ENCODE measurements around the gene OTUD4.
"Not testable (repeated sequence)": the region's sequence is repeated elsewhere in the genome, so short reads cannot be mapped to it uniquely, and the experiment has no call there.

The OTUD4 gene, protein sequence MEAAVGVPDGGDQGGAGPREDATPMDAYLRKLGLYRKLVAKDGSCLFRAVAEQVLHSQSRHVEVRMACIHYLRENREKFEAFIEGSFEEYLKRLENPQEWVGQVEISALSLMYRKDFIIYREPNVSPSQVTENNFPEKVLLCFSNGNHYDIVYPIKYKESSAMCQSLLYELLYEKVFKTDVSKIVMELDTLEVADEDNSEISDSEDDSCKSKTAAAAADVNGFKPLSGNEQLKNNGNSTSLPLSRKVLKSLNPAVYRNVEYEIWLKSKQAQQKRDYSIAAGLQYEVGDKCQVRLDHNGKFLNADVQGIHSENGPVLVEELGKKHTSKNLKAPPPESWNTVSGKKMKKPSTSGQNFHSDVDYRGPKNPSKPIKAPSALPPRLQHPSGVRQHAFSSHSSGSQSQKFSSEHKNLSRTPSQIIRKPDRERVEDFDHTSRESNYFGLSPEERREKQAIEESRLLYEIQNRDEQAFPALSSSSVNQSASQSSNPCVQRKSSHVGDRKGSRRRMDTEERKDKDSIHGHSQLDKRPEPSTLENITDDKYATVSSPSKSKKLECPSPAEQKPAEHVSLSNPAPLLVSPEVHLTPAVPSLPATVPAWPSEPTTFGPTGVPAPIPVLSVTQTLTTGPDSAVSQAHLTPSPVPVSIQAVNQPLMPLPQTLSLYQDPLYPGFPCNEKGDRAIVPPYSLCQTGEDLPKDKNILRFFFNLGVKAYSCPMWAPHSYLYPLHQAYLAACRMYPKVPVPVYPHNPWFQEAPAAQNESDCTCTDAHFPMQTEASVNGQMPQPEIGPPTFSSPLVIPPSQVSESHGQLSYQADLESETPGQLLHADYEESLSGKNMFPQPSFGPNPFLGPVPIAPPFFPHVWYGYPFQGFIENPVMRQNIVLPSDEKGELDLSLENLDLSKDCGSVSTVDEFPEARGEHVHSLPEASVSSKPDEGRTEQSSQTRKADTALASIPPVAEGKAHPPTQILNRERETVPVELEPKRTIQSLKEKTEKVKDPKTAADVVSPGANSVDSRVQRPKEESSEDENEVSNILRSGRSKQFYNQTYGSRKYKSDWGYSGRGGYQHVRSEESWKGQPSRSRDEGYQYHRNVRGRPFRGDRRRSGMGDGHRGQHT

DNA sequence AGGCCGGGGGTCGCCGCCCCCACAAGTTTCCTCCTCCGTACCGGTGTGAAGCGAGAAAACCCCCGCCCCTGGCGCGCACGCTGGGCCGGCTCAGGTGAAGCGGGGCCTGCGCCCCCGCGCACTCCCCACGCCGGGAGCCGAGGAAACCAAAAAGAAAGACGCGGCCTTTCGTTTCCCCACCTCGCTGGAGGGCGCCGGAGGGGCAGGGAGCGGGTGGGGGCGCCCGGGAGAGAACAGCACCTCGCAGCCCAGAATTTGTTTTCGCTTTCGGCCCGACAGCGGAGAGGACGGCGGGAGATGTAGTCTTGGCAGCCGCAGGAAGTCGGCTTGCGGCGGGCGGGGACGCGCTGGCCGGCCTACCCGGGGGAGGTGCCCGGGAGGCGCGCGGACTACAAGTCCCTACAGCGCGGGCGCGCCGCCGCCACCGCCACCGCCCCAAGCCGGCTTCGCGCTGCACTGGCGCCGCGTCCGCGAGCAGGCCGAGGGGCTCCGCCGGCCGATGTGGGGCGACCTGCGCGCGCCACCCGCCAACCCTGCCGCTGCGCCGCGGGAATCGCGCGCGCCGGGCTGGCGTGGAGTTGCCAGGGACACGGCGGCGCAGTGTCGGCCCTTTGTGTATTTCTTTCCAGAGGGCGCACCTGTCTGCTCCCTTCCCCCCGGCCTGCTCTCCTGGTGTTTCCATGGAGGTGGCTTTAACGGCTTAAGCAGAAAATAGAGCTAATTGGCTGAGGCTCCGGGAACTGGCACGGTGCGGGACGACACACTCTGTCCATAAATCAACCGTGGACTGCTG lies at the start of gene OTUD4:
Gene OTUD4, minus strand, starts transcription at position 292 of the 793 bp plus-strand sequence. CDS start 616 bp downstream, outside the sequence.
- DNase-seq = peak; percentile 88

DNA sequence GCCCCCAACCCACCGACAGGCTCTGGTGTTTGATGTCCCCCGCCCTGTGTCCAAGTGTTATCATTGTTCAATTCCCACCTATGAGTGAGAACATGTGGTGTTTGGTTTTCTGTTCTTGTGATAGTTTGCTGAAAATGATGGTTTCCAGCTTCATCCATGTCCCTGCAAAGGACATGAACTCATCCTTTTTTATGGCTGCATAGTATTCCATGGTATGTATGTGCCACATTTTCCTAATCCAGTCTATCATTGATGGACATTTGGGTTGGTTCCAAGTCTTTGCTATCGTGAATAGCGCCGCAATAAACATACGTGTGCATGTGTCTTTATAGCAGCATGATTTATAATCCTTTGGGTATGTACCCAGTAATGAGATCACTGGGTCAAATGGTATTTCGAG lies 42.8 kb upstream of the OTUD4 start:
- DNase-seq = not testable (repeated sequence)

DNA sequence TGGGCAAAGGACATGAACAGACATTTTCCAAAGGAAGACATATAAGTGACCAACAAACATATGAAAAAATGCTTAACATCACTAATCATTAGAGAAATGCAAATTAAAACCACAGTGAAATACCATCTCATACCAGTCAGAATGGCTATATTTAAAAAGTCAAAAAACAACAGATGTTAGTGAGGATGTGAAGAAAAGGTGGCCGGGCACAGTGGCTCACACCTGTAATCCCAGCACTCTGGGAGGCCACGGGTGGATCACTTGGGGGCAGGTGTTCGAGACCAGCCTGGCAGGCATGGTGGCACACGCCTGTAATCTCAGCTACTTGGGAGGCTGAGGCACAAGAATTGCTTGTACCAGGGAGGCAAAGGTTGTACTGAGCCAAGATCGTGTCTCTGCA lies 41.1 kb upstream of the OTUD4 start:
- DNase-seq = not testable (repeated sequence)

DNA sequence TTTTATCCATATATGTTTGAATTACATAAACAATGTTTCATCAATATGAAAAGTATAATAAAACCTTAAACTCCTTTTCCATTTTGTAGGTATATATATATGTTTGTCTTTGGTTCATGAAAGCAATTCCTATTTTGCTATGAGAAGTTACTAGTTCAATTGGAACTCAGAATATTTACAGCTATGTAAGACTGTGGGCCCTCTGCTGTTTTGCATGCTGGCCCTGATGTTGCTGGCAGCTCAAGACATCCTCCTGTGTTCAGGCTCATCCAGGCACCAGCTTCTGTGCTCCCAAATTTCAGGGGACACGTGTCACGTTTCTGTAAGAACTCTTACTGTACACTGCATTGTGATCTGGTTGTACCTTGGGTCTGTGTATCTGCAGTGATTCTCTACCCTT lies 38.7 kb upstream of the OTUD4 start:
- DNase-seq = no peak

DNA sequence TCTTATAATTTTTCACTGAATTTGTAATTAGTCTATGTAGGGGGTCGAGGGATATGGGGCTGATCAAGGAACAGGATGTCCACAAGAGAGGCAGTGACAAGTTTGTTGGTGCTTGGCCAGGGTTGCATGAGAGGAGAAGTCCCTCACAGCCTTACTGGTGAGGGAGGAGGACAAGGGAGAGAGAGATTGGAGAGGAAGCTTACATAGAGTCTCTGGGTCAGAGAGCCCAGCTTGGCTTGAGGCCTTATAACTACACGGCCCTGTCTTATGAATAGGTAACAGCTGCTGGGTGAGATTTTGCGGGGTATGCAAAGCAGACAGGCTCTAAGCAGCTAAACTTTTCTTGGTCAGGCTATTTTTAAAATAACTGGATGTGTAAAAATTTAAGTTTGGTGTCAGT lies 37.9 kb upstream of the OTUD4 start:
- no peak for DNase-seq

DNA sequence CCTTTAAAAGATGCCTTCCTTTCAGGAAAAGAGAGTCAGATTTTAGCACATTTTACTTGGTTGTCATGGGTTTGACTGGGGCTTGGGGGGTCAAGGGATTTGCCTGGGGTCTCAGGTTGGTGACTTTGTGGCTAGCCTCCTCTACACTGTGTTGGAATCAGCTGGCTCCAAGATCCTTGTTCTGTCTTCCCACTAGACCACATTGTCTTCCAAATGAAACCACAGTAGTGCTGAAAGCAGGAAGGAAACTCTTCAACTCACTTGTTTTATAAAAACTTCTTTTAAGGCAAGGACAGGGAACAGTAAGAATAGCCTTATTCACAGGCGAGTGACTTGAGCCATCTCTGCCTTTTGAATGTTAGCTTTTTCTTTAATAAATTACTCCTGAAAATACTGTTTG lies 37.0 kb upstream of the OTUD4 start:
- no peak for DNase-seq

DNA sequence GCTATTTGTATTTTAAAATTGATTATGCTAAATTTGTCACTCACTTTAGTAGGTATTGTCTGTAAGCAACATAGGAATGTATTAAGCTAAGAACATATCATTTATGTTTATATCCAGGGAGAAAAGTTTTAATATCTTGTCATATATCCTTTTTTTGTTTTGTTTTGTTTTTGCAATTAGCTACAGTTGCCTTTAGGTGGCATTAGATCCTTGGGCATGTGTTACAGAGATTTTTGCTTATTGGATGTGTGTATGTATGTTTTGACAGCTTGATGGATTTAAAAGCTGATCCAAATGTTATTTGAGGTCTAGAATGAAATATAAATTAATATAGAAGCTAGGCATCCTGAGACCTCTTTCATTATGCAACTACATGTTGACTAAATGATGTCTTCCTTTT lies 36.1 kb upstream of the OTUD4 start:
- no peak for DNase-seq

DNA sequence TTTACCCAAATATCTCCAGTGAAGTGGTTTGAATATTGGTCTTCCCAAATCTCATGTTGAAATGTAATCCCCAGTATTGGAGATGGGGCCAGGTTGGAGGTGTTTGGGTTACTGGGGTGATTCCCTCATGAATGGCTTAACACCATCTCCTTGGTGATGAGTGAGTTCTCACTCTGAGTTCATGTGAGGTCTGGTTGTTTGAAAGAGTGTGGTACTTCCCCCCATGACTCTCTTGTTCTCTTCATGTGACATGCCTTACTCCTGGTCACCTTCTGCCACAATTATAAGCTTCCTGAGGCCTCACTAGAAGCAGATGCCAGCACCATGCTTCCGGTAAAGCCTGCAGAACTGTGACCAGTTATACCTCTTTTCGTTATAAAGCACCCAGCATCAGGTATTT lies 32.9 kb upstream of the OTUD4 start:
- DNase-seq = no peak

DNA sequence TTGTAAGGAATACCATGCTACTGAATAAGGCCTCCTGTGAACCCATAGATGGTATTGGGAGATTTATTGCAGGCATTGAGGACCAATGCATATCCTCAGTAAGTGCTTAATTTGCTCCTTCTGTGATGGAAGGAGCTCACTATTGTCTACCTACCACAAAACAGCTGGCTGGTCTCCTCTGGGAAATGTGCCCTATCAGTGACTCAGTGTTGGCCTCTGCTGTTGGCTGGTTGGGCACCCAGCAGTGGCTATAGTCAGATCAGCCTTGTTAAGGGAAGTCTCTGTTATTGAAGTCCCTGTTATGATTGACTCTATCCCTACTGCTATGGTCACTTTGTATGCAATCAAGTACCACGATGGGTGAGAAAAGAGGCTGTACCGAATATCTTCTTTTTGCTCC lies 27.5 kb upstream of the OTUD4 start:
- DNase-seq = no peak

DNA sequence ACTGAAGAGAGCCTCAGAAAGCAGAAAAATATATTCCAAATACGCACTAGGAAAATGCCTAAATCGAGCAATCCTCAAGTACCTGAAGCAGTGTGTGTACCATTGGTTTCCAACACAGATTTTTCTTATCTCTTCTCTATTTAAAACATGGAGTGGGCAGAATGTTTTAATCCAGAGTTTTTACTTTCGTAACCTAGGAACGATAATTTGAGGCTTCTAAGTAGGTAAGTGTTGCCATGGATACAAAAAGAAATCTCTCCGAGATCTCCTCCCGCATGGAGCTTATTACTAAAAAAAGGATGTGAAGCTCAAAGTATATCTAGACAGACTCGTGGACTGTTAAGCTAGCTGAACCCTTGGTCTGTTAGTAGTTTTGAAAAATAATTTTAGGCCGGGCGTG lies 23.0 kb upstream of the OTUD4 start:
- DNase-seq = no peak

DNA sequence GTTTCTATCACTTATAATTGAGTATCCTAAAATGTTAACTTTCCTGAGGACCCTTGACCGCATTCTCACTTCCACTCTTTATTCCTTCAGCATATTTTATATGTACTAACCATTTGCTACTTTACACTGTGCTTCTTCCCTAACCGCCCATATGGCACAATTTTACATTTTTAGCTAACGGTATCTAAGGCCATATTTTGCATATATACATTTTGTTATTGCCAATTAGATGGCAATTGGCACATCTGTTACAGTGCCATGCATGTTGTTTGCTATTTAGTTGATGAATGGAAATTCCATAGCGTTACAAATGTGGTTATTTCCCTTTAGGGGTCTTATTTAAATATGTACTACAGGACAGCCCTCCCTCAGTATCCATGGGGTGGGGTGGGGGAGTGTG lies 20.0 kb upstream of the OTUD4 start:
- no peak for DNase-seq

DNA sequence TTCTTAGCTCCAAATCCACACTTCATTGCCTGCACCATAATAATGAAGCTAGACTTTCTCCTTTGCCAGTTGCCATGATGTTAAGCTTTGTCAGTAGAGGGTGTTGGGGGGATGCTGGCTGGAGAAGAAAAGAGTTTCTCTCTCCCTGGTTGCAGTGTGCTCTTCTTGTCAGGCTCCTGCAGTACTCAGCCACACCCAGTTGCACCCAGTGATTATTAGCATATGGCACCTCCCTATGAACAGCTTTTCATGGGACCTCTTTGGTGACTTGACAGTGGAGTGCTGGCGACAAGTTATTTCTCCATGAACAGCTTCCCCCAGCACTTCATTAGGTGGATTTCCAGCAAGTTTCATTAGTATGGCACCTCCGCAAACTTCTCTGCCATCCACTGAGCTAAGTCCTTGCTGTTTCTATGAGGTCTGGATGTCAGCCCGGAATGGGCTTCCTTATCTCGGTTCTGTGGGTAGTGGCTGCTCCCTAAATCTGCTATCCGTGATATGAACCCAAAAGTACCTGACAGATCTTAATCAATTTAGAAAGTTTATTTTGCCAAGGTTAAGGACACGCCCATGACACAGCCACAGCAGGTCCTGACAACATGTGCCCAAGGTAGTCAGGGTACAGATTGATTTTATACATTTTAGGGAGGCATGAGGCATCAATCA lies 18.8 kb upstream of the OTUD4 start:
- no peak for DNase-seq

DNA sequence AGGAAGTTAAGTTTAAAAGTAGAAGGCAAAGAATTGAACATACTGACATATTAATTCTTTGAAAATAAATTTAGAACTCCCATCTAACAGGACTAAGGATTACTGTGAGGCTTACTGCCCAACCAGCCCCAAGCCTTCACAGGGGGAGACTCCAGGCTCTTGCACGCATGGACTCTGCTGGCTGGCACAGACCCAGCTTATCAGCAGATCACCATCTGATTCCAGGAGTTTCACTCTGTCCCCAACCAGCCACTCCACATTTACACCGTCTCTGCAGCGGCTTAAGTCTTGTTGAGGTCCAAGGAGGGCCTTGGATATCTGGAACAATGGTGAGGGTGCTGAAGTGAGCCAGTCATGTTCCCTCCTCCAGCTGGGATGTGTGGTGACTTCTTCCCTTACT lies 16.4 kb upstream of the OTUD4 start:
- no peak for DNase-seq

DNA sequence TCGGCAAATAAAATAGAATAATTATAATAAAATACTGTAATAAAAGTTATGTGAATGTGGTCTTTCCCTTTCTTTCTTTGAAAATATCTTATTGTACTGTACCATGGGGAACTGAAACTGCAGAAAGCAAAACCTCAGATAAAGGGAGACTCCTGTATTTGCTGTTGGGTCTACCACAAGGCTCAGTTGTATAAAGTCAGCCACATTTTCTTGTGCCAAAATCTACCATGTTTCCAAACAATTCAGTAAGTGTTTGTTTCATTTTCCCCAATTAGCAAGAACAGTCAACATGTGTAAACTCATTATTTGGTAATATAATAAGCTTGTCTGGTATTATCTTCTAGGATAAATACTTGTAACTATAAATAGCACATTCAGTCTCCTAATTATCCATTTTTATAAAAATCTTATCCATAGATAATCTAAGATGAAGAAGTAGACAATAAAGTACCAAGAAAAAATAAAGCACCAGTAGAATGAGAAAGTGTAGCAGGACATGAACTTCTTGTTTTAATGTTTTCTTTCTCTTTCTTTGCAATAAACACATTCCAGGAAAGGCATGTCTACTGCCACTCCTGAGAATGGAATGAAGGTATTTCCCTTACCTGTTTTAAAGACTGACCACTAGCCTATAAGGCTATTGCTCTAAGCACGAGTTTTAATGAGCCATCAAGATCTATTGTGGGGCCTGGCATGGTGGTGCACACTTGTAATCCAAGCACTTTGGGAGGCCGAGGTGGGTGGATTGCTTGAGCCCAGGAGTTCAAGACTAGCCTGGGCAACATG lies 15.0 kb upstream of the OTUD4 start:
- DNase-seq = no peak

DNA sequence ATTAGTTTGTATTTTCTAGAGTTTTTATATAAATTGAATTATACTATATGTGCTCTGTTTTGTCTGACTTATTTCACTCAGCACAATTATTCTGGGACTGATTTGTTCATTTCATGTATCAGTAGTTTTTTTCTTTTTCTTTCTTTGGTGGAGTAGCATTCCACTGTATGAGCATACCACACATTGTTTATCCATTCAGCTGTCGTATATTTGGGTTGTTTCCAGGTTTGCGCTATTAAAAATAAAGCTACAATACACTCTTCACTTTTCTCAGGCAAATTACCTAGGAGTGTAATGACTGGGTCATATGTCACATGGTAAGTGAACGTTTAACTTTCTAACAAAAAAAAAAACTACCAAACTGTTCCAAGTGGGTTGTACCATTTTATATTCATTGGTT lies 9.6 kb upstream of the OTUD4 start:
- no peak for DNase-seq

DNA sequence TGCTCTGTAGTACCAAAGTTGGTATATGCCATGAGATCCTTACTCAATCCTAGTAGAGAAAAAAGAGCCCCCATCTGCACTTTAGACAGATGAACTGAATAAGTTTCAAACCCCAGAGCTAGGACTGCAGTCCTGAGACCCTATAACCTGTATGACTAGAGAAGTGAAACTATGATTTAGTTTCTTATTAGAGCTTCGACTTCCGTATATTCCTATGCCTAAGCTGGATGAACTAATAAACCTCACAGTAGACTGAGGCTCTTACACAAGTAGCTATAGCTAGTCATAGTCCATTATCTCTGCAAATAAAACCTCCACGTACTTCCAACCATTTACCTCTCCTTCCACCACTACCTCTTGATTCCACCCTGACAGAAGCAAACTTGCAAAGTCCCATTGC lies 6.3 kb upstream of the OTUD4 start:
- no peak for DNase-seq

DNA sequence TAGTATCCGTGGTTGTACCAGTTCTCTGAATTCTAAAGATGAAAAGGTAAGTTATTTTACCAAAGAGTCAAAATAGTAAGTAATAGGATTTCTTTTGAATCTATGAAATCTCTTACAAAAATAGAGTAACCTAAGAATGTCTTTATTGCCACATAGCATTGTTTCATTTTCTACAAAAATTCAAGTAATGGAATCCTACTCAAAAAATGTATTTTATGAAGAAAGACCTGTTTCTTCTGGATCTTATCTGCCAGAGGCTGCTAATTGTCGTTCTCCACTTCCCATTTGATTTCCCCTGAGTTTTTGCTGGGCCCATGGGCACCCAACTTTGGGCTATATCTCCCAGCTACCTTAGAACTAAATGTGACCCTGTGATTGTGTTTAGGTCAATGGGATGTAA lies 3.2 kb upstream of the OTUD4 start:
- DNase-seq = no peak

DNA sequence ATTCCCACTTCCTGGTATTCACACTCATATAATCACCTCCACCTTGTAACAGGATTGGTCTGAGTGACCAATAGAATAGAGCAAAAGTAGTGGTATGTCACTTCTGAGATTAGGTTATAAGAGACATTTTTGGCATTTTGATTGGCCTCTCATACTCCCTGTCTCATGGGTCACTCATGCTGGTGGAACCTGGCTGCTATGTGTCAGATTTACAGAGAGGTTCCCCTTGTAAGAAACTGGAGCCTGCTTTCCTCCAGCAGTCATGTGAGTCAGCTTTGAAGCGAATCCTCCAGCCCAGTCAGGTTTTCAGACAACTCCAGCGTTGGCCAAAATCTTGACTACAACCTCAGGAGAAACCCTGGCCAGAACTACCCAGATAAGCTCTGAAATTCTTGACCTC lies 2.6 kb upstream of the OTUD4 start:
- DNase-seq = no peak

DNA sequence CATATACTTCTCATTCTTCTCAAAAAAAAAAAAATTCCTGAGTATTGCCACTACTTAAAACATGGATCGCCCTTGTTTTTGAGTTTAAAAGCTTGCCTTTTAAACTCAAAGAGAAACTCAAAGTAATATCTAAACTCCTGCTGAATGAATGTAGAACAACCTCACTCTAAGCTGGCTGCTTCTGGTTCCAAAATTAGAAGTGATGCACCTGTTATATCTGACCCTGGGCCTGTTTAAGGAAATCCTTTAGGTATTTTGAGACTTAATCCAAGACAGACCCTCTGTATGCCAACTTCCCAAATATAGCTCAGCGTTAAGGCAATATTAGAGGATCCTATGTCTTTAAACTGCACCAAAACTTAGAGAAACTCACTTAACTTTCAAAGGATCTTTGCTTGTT lies 1.8 kb upstream of the OTUD4 start:
- DNase-seq = no peak

DNA sequence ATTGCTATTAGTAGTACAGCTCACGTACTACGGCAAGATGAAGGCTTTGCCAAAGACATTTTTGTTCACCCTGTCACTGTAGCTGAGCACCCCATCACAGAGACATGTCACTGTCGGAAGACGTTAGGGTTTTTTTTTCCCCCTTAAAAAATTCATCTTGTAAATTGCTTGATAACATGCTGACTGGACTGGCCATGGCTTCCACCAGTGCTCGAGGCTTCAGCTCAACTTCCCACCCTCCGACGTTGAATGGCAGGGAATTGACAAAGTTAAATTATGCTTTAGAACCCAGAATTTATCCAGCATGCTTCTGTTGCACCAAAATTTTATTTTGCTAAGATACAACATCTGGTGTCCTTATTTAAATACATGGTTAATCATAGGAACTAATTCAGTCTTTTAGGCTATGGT lies 707 bp upstream of the OTUD4 start:
- no peak for DNase-seq

DNA sequence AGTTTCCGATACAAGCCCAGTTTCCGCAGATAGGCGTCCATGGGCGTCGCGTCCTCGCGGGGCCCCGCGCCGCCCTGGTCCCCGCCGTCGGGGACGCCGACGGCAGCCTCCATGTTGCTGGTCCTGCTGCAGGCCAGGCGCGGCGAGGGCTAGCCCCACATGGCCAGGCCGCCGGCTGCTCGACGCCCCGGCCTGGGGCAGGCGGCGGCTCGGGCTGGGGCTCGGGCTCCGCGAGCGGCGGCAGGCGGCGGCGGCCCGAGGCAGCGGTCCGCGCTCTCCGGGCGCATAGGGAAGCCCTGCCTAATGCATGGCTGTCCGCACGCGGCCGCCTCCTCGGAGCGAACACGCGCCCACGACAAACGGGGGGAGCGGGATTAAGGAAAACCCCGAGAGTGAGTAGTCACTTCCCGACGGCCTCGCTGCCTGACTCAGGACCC lies 510 bp downstream of the OTUD4 start:
- not testable (repeated sequence) for DNase-seq

Data from NCI-H1048 (cell line).